NOMO-1 treated with DMSO at 0.1 percent for 48 hours (cell line): Measurements from ENCODE around the gene FOXO4.

Source experiments
- DNase-seq: peaks from one replicate; lab custom pipeline; 2025; ENCODE audit not compliant: unreplicated experiment; lab: John Stamatoyannopoulos, UW

FOXO4 gene

GRCh38 chrX:71131510-71131909 is 35.9 kb downstream of the FOXO4 start:
- no peak for DNase-seq

- no peak for DNase-seq
These were observed 44.8 kb downstream of the FOXO4 start for GRCh38 chrX:71140440-71140839.

GRCh38 chrX:71143508-71143907 is 47.9 kb downstream of the FOXO4 start:
- no peak for DNase-seq

GRCh38 chrX:71144651-71145050 is 49.0 kb downstream of the FOXO4 start, which contains the start of gene NLGN3:
Gene NLGN3 (plus strand): TSS chrX:71144841. CDS start chrX:71147750, 2,909 bp downstream.
- DNase-seq = no peak

GRCh38 chrX:71147496-71148277 is 52.0 kb downstream of the FOXO4 start:
- DNase-seq = no peak

- DNase-seq = no peak
These were observed 52.6 kb downstream of the FOXO4 start for GRCh38 chrX:71148278-71148663.

GRCh38 chrX:71151366-71151765 is 55.7 kb downstream of the FOXO4 start:
- no peak for DNase-seq
